Endothelial cell of umbilical vein (primary cell): ENCODE data around the gene ADAMTSL3.
"Not testable (repeated sequence)": the region's sequence is repeated elsewhere in the genome, so short reads cannot be mapped to it uniquely, and the experiment has no call there.

ENCODE experiments used
- EZH2 ChIP-seq: IDR thresholded peaks from 2 replicates; pipeline ENCODE4 v1.6.1; 2012; ENCODE audit warnings: borderline replicate concordance, low read depth, mild to moderate bottlenecking, moderate library complexity, low read length, inconsistent platforms; ENCODE audit not compliant: severe bottlenecking
- FOS ChIP-seq: IDR thresholded peaks from 2 replicates; pipeline ENCODE4 v1.6.1; 2011; ENCODE audit warnings: mild to moderate bottlenecking, low read length, moderate library complexity, borderline replicate concordance; ENCODE audit not compliant: insufficient read depth
- GATA2 ChIP-seq: IDR thresholded peaks from 2 replicates; pipeline ENCODE4 v1.7.0; 2011; ENCODE audit warnings: low read depth, mild to moderate bottlenecking, moderate library complexity, mixed read lengths, low read length; ENCODE audit not compliant: insufficient read length, insufficient read depth
- JUN ChIP-seq: IDR thresholded peaks from 2 replicates; pipeline ENCODE4 v1.6.1; 2011; ENCODE audit warnings: borderline replicate concordance, low read depth; ENCODE audit not compliant: insufficient read length, insufficient read depth
- MYC ChIP-seq: IDR thresholded peaks from one replicate; pipeline ENCODE4 v1.6.1; 2011; ENCODE audit warnings: mild to moderate bottlenecking, low read depth, low read length
- POLR2A ChIP-seq: IDR thresholded peaks from 2 replicates; pipeline ENCODE4 v1.6.1; 2012; ENCODE audit warnings: low read depth, mild to moderate bottlenecking, control low read depth, low read length
- POLR2AphosphoS5 ChIP-seq: IDR thresholded peaks from 2 replicates; pipeline ENCODE4 v1.6.1; 2012; ENCODE audit warnings: low read depth, mild to moderate bottlenecking, control low read depth, low read length, moderate library complexity; ENCODE audit not compliant: insufficient read depth
- TF ChIP-seq, protein P1 (sequence below), 2 donors: IDR thresholded peaks; 1 replicate in 1 of 2; 2 replicates in 1 of 2; pipeline ENCODE4 v1.5.1; 2011; ENCODE audit warnings: low read length in 2 of 2, mild to moderate bottlenecking in 2 of 2, moderate library complexity in 2 of 2, control low read depth in 1 of 2, inconsistent platforms in 1 of 2, low read depth in 1 of 2; ENCODE audit not compliant: insufficient read depth in 1 of 2; ENCODE audit errors: extremely low read depth in 1 of 2
- TF ChIP-seq, protein P2 (sequence below): IDR thresholded peaks from 2 replicates; pipeline ENCODE4 v1.6.1; 2011; ENCODE audit not compliant: insufficient read depth, insufficient read length

DNA sequence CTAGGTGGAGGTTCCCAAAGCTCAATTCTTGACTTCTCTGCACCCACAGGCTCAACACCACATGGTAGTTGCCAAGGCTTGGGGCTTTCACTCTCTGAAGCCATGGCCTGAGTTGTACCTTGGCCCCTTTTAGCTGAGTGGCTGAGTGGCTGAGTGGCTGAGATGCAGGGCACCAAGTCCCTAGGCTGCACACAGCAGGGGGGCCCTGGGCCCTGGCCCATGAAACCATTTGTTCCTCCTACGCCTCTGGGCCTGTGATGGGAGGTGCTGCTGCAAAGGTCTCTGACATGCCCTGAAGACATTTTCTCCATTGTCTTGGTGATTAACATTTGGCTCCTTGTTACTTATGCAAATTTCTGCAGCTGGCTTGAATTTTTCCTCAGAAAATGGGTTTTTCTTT is 103.4 kb downstream of the ADAMTSL3 start:
- not testable (repeated sequence) for TF ChIP-seq POLR2AphosphoS5, EZH2, MYC, JUN, POLR2A, GATA2, FOS
- TF ChIP-seq, protein P1, sequence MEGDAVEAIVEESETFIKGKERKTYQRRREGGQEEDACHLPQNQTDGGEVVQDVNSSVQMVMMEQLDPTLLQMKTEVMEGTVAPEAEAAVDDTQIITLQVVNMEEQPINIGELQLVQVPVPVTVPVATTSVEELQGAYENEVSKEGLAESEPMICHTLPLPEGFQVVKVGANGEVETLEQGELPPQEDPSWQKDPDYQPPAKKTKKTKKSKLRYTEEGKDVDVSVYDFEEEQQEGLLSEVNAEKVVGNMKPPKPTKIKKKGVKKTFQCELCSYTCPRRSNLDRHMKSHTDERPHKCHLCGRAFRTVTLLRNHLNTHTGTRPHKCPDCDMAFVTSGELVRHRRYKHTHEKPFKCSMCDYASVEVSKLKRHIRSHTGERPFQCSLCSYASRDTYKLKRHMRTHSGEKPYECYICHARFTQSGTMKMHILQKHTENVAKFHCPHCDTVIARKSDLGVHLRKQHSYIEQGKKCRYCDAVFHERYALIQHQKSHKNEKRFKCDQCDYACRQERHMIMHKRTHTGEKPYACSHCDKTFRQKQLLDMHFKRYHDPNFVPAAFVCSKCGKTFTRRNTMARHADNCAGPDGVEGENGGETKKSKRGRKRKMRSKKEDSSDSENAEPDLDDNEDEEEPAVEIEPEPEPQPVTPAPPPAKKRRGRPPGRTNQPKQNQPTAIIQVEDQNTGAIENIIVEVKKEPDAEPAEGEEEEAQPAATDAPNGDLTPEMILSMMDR (IDR thresholded peaks at IDR 0.05; ENCODE audit: extremely low read depth in 1 of 2, insufficient read depth in 1 of 2, low read depth in 1 of 2, low read length in 2 of 2), result not testable (repeated sequence)
- TF ChIP-seq, protein P2, sequence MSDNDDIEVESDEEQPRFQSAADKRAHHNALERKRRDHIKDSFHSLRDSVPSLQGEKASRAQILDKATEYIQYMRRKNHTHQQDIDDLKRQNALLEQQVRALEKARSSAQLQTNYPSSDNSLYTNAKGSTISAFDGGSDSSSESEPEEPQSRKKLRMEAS, result not testable (repeated sequence)
